GM12874 (cell line): Measurements from ENCODE around the gene BDKRB2.

Source experiments
- TF ChIP-seq, protein P1 (sequence below): IDR thresholded peaks from 2 replicates; pipeline ENCODE4 v1.5.1; 2011; ENCODE audit warnings: low read depth, mild to moderate bottlenecking, control low read depth, low read length, moderate library complexity; ENCODE audit not compliant: insufficient read depth

Gene BDKRB2

GRCh38 chr14:96187216-96188031 is 17.2 kb upstream of the BDKRB2 start:
- TF ChIP-seq, protein P1, sequence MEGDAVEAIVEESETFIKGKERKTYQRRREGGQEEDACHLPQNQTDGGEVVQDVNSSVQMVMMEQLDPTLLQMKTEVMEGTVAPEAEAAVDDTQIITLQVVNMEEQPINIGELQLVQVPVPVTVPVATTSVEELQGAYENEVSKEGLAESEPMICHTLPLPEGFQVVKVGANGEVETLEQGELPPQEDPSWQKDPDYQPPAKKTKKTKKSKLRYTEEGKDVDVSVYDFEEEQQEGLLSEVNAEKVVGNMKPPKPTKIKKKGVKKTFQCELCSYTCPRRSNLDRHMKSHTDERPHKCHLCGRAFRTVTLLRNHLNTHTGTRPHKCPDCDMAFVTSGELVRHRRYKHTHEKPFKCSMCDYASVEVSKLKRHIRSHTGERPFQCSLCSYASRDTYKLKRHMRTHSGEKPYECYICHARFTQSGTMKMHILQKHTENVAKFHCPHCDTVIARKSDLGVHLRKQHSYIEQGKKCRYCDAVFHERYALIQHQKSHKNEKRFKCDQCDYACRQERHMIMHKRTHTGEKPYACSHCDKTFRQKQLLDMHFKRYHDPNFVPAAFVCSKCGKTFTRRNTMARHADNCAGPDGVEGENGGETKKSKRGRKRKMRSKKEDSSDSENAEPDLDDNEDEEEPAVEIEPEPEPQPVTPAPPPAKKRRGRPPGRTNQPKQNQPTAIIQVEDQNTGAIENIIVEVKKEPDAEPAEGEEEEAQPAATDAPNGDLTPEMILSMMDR, result no peak

- TF ChIP-seq, protein P1, result no peak
Measured at GRCh38 chr14:96189281-96189711, 15.3 kb upstream of the BDKRB2 start.

DNA sequence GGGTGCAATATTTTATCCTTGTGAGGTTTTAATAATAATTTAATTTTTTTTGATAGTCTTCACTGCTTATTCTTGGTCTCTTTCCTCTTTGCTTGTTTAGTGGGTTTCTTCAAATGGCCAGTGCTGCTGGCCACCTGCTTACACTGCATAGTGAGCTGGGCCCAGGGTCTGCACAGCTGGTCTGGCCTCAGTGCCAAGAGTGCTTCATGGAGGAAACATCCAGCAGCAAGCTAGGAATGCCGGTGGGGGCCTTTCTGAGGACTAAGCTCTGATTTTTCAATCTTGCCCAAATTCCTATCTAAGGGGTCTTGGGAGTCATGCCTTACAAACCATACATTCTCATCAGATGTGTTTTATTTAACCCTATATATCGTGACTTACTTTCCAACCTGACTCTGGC is 13.3 kb upstream of the BDKRB2 start:
- TF ChIP-seq, protein P1, result no peak

- TF ChIP-seq, protein P1, result no peak
Measured at GRCh38 chr14:96191841-96192462, 12.7 kb upstream of the BDKRB2 start.

- TF ChIP-seq, protein P1, result no peak
Measured at GRCh38 chr14:96192975-96193805, 11.4 kb upstream of the BDKRB2 start.

DNA sequence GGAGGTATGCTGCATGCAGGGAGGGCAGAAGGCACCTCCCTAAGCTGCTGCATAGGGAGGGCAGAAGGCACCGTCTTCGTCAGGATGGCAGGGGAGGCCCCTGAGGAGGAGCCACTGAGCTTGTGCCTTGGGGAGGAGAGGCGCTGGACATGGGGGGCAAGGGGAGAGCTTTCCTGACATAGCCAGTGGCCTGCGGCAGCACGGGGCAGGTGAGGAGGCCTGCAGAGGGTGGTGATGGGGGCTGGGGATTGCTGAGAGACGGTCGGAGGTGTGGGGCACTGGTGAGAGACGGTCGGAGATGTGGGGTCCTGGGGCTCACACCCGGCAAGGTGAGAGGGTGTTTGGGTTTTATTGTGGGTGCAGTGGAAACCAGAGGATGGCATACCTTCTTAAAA is 10.4 kb upstream of the BDKRB2 start:
- TF ChIP-seq, protein P1, result no peak
